HCT116 (cell line): ENCODE measurements around the gene SCFD2. TPM values are rescaled to one million over a fixed set of nuclear protein-coding genes. Genes with fewer than 3 reads are reported as not detected.

Experiments
- ATAC-seq: fragments of 200-7000 bp; cut with Tn5 transposase; 2 replicates; pipeline ENCODE4 v1.9.1; 2020; ENCODE audit warnings: mild to moderate bottlenecking, moderate library complexity
- BruUV-seq: library from RNA; stranded (reverse); fragments of 400-500 nt; replicated peaks from 2 replicates; lab custom pipeline; 2021; lab: Mats Ljungman, UMichigan
- CTCF ChIA-PET: fragments of 300-600 bp; sonication (Branson Sonifier 250); formaldehyde crosslinking; loops from one replicate; lab custom pipeline; 2021; ENCODE audit warnings: antibody characterized with exemption; lab: Charles Lee
- POLR2A ChIA-PET: fragments of 300-600, 350-600 bp; sonication (Branson Sonifier 250); formaldehyde crosslinking; loops from one replicate; lab custom pipeline; 2021; ENCODE audit warnings: antibody characterized with exemption; lab: Charles Lee
- RAD21 ChIA-PET, 2 experiments: fragments of 300-600 bp; sonication (Branson Sonifier 250); formaldehyde crosslinking; loops; one replicate each; lab custom pipeline; 2023; ENCODE audit warnings: low total read pairs in 2 of 2; ENCODE audit not compliant: uncharacterized antibody in 2 of 2, unreplicated experiment in 2 of 2, low non-redundant PET in 1 of 2; lab: Charles Lee
- DNase-seq: peaks from one replicate; pipeline ENCODE4 v3.0.0-alpha.2; 2010; ENCODE audit warnings: low read depth, low spot score
- H2AFZ ChIP-seq: fragments of 200-600 bp; shearing (Covaris generic), sonication (generic); 2 replicates; pipeline ENCODE4 v1.6.1; 2017; ENCODE audit warnings: low read depth, mixed run types, mixed read lengths, antibody characterized with exemption, low read length; ENCODE audit not compliant: poor library complexity, severe bottlenecking
- H3K27ac ChIP-seq: 2 replicates; pipeline ENCODE4 v1.5.1; 2012; ENCODE audit warnings: low read depth, low read length
- H3K27me3 ChIP-seq: fragments of 200-600 bp; sonication (generic); 2 replicates; pipeline ENCODE4 v1.6.1; 2016; ENCODE audit warnings: mixed run types, low read length, mixed read lengths; ENCODE audit not compliant: insufficient read depth
- H3K36me3 ChIP-seq, 2 experiments: fragments of 200-500 bp in 1 of 2; fragments of 200-600 bp in 1 of 2; sonication (Bioruptor generic) in 1 of 2; sonication (generic) in 1 of 2; 2 replicates each; pipeline versions ENCODE4 v1.5.1 to v1.6.1; 2014 to 2016; ENCODE audit warnings: low read length in 2 of 2, inconsistent platforms in 1 of 2, mixed read lengths in 1 of 2, mixed run types in 1 of 2; ENCODE audit not compliant: insufficient read depth in 2 of 2, control insufficient read depth in 1 of 2
- H3K4me1 ChIP-seq, 2 experiments: fragments of 200-600 bp in 1 of 2; sonication (generic) in 1 of 2; 2 replicates each; pipeline versions ENCODE4 v1.5.1 to v1.6.1; 2012 to 2017; ENCODE audit warnings: low read length in 2 of 2, inconsistent platforms in 1 of 2, mild to moderate bottlenecking in 1 of 2, mixed read lengths in 1 of 2, mixed run types in 1 of 2, moderate library complexity in 1 of 2; ENCODE audit not compliant: insufficient read depth in 2 of 2, control insufficient read depth in 1 of 2
- H3K4me2 ChIP-seq: fragments of 200-600 bp; sonication (generic); 2 replicates; pipeline ENCODE4 v1.6.1; 2017; ENCODE audit warnings: mixed run types, low read length, mixed read lengths
- H3K4me3 ChIP-seq, 2 experiments: fragments of 200-600 bp in 1 of 2; sonication (generic) in 1 of 2; replicated peaks in 1 of 2; 2 replicates each; pipeline ENCODE4 v1.5.1; 2011 to 2016; ENCODE audit warnings: low read length in 2 of 2, control low read depth in 1 of 2, low read depth in 1 of 2, mild to moderate bottlenecking in 1 of 2, mixed read lengths in 1 of 2, mixed run types in 1 of 2
- H3K79me2 ChIP-seq: fragments of 200-600 bp; sonication (generic); 2 replicates; pipeline ENCODE4 v1.6.1; 2017; ENCODE audit warnings: mild to moderate bottlenecking, mixed run types, low read length, moderate library complexity, mixed read lengths; ENCODE audit not compliant: insufficient read depth
- H3K9ac ChIP-seq: fragments of 200-600 bp; sonication (generic); 2 replicates; pipeline ENCODE4 v1.6.1; 2016; ENCODE audit warnings: low read length, mixed read lengths
- H3K9me2 ChIP-seq: fragments of 200-600 bp; sonication (generic), shearing (Covaris generic); 2 replicates; pipeline ENCODE4 v1.6.1; 2017; ENCODE audit warnings: mixed run types, mild to moderate bottlenecking, moderate library complexity; ENCODE audit not compliant: insufficient read depth
- H3K9me3 ChIP-seq, 2 experiments: fragments of 200-500 bp in 1 of 2; fragments of 200-600 bp in 1 of 2; sonication (Bioruptor generic) in 1 of 2; sonication (generic) in 1 of 2; 2 replicates each; pipeline ENCODE4 v1.6.1; 2014 to 2017; ENCODE audit warnings: low read length in 2 of 2, mixed read lengths in 2 of 2, inconsistent platforms in 1 of 2, low read depth in 1 of 2, mild to moderate bottlenecking in 1 of 2, mixed run types in 1 of 2, moderate library complexity in 1 of 2; ENCODE audit not compliant: control insufficient read depth in 1 of 2, insufficient read depth in 1 of 2
- H4K20me1 ChIP-seq: fragments of 200-600 bp; sonication (generic), shearing (Covaris generic); 2 replicates; pipeline ENCODE4 v1.6.1; 2017; ENCODE audit warnings: mixed run types, mild to moderate bottlenecking, moderate library complexity; ENCODE audit not compliant: insufficient read depth
- CEBPB ChIP-seq: IDR thresholded peaks from 2 replicates; pipeline ENCODE4 v1.6.1; 2012; ENCODE audit warnings: low read depth
- EGR1 ChIP-seq: IDR thresholded peaks from 2 replicates; pipeline ENCODE4 v1.6.1; 2012; ENCODE audit warnings: low read depth
- ELF1 ChIP-seq: IDR thresholded peaks from 2 replicates; pipeline ENCODE4 v1.6.1; 2012; ENCODE audit warnings: low read depth, borderline replicate concordance
- EZH2 ChIP-seq: fragments of 200-600 bp; sonication (generic); IDR thresholded peaks from 2 replicates; pipeline ENCODE4 v1.6.1; 2017; ENCODE audit warnings: antibody characterized with exemption, mixed run types
- EZH2phosphoT487 ChIP-seq: fragments of 200-600 bp; IDR thresholded peaks from 2 replicates; pipeline ENCODE4 v1.6.1; 2018; ENCODE audit warnings: antibody characterized with exemption, borderline replicate concordance
- FOSL1 ChIP-seq: IDR thresholded peaks from 2 replicates; pipeline ENCODE4 v1.6.1; 2012; ENCODE audit warnings: low read depth
- JUND ChIP-seq: IDR thresholded peaks from 2 replicates; pipeline ENCODE4 v1.6.1; 2012
- POLR2AphosphoS5 ChIP-seq: IDR thresholded peaks from 2 replicates; pipeline ENCODE4 v1.6.1; 2011; ENCODE audit warnings: mild to moderate bottlenecking, low read depth, low read length, moderate library complexity
- RAD21 ChIP-seq: IDR thresholded peaks from 2 replicates; pipeline ENCODE4 v1.6.1; 2012; ENCODE audit warnings: low read depth, mild to moderate bottlenecking
- SP1 ChIP-seq: IDR thresholded peaks from 2 replicates; pipeline ENCODE4 v1.6.1; 2012; ENCODE audit warnings: low read depth
- YY1 ChIP-seq: IDR thresholded peaks from 2 replicates; pipeline ENCODE4 v1.6.1; 2011; ENCODE audit warnings: low read length, low read depth, moderate library complexity, mild to moderate bottlenecking; ENCODE audit not compliant: insufficient replicate concordance; ENCODE audit errors: extremely low read depth
- ZFX ChIP-seq: fragments of 450-650 bp; IDR thresholded peaks from 2 replicates; pipeline ENCODE4 v1.6.1; 2017
- intact Hi-C: fragments of 100-400 bp; cut with micrococcal nuclease; formaldehyde crosslinking; loops from 2 replicates; pipeline ENCODE4 v1.10.0; 2022
- total RNA-seq: library from RNA; stranded (reverse); gene quantifications from one replicate; pipeline ENCODE4 v1.2.1, GENCODE V29; 2021; ENCODE audit not compliant: unreplicated experiment
- TF ChIP-seq, protein P1 (sequence below): IDR thresholded peaks from 2 replicates; pipeline ENCODE4 v1.6.1; 2012
- TF ChIP-seq, protein P2 (sequence below): IDR thresholded peaks from 2 replicates; pipeline ENCODE4 v1.6.1; 2011; ENCODE audit warnings: mild to moderate bottlenecking, low read length, moderate library complexity; ENCODE audit not compliant: insufficient replicate concordance; ENCODE audit errors: extremely low read depth
- TF ChIP-seq, protein P3 (sequence below), 3 experiments: fragments of 200-600 bp in 1 of 3; sonication (generic) in 1 of 3; IDR thresholded peaks in 2 of 3; conservative IDR thresholded peaks in 1 of 3; 2 replicates each; pipeline ENCODE4 v1.5.1; 2012 to 2017; ENCODE audit warnings: low read depth in 2 of 3, low read length in 2 of 3, antibody characterized with exemption in 1 of 3, borderline replicate concordance in 1 of 3, control low read depth in 1 of 3, mild to moderate bottlenecking in 1 of 3, mixed read lengths in 1 of 3, mixed run types in 1 of 3, moderate library complexity in 1 of 3; ENCODE audit not compliant: insufficient read depth in 1 of 3
- TF ChIP-seq, protein P4 (sequence below): IDR thresholded peaks from 2 replicates; pipeline ENCODE4 v1.6.1; 2012; ENCODE audit warnings: low read depth
- TF ChIP-seq, protein P5 (sequence below): IDR thresholded peaks from 2 replicates; pipeline ENCODE4 v1.6.1; 2012

Gene SCFD2
- total RNA-seq, 1 experiment from 2014 or later, result 13.6 TPM

DNA sequence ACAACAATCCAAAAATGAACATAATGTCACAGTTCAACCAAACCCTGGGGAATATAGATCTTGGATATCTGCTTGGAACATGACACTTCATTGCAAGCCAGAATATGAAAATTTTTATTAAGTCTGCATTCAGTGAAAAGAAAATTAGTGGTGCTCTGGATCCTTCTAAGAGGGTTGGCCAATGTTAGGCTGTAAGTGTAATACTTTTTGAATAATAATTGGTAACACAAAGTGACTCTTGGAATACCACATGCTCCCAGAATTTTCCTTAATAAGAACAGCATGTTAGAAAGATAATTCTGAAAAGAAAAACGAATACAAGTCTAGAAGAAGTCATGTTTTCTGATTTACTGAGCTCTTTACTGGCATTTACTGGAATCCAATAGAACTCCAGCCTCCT is 328.0 kb downstream of the SCFD2 start:
- no peak for DNase-seq
- H3K4me2 ChIP-seq, result no peak overlapping the region
- no TSS peak for BruUV-seq
- no peak overlapping the region for H3K9ac ChIP-seq
- TF ChIP-seq RAD21 (no peak), JUND (no peak), POLR2AphosphoS5 (no peak), EZH2 (no peak), FOSL1 (no peak), YY1 (no peak), ELF1 (no peak), SP1 (no peak), CEBPB (no peak), EZH2phosphoT487 (no peak), ZFX (no peak), EGR1 (no peak)
- TF ChIP-seq, protein P1, sequence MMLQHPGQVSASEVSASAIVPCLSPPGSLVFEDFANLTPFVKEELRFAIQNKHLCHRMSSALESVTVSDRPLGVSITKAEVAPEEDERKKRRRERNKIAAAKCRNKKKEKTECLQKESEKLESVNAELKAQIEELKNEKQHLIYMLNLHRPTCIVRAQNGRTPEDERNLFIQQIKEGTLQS, result no peak
- TF ChIP-seq, protein P2, sequence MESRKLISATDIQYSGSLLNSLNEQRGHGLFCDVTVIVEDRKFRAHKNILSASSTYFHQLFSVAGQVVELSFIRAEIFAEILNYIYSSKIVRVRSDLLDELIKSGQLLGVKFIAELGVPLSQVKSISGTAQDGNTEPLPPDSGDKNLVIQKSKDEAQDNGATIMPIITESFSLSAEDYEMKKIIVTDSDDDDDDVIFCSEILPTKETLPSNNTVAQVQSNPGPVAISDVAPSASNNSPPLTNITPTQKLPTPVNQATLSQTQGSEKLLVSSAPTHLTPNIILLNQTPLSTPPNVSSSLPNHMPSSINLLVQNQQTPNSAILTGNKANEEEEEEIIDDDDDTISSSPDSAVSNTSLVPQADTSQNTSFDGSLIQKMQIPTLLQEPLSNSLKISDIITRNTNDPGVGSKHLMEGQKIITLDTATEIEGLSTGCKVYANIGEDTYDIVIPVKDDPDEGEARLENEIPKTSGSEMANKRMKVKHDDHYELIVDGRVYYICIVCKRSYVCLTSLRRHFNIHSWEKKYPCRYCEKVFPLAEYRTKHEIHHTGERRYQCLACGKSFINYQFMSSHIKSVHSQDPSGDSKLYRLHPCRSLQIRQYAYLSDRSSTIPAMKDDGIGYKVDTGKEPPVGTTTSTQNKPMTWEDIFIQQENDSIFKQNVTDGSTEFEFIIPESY, result no peak
- TF ChIP-seq, protein P3, sequence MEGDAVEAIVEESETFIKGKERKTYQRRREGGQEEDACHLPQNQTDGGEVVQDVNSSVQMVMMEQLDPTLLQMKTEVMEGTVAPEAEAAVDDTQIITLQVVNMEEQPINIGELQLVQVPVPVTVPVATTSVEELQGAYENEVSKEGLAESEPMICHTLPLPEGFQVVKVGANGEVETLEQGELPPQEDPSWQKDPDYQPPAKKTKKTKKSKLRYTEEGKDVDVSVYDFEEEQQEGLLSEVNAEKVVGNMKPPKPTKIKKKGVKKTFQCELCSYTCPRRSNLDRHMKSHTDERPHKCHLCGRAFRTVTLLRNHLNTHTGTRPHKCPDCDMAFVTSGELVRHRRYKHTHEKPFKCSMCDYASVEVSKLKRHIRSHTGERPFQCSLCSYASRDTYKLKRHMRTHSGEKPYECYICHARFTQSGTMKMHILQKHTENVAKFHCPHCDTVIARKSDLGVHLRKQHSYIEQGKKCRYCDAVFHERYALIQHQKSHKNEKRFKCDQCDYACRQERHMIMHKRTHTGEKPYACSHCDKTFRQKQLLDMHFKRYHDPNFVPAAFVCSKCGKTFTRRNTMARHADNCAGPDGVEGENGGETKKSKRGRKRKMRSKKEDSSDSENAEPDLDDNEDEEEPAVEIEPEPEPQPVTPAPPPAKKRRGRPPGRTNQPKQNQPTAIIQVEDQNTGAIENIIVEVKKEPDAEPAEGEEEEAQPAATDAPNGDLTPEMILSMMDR (IDR thresholded peaks at IDR 0.05 in 2 of 3, conservative IDR thresholded peaks at IDR 0.05 in 1 of 3; ENCODE audit: borderline replicate concordance in 1 of 3, insufficient read depth in 1 of 3, low read depth in 2 of 3, low read length in 2 of 3), result no peak
- TF ChIP-seq, protein P4, sequence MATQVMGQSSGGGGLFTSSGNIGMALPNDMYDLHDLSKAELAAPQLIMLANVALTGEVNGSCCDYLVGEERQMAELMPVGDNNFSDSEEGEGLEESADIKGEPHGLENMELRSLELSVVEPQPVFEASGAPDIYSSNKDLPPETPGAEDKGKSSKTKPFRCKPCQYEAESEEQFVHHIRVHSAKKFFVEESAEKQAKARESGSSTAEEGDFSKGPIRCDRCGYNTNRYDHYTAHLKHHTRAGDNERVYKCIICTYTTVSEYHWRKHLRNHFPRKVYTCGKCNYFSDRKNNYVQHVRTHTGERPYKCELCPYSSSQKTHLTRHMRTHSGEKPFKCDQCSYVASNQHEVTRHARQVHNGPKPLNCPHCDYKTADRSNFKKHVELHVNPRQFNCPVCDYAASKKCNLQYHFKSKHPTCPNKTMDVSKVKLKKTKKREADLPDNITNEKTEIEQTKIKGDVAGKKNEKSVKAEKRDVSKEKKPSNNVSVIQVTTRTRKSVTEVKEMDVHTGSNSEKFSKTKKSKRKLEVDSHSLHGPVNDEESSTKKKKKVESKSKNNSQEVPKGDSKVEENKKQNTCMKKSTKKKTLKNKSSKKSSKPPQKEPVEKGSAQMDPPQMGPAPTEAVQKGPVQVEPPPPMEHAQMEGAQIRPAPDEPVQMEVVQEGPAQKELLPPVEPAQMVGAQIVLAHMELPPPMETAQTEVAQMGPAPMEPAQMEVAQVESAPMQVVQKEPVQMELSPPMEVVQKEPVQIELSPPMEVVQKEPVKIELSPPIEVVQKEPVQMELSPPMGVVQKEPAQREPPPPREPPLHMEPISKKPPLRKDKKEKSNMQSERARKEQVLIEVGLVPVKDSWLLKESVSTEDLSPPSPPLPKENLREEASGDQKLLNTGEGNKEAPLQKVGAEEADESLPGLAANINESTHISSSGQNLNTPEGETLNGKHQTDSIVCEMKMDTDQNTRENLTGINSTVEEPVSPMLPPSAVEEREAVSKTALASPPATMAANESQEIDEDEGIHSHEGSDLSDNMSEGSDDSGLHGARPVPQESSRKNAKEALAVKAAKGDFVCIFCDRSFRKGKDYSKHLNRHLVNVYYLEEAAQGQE, result no peak
- TF ChIP-seq, protein P5, sequence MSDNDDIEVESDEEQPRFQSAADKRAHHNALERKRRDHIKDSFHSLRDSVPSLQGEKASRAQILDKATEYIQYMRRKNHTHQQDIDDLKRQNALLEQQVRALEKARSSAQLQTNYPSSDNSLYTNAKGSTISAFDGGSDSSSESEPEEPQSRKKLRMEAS, result no peak
- H3K27ac ChIP-seq, result no peak overlapping the region
- POLR2A ChIA-PET, result no interaction called here
- H3K9me3 ChIP-seq, result no peaks in the 10 kb centered on the region
- CTCF ChIA-PET, result no interaction called here
- no peak for ATAC-seq
- no peaks in the 10 kb centered on the region for H4K20me1 ChIP-seq
- RAD21 ChIA-PET, result no interaction called here
- no peaks in the 10 kb centered on the region for H3K36me3 ChIP-seq
- H3K4me1 ChIP-seq, result no peaks in the 10 kb centered on the region
- intact Hi-C loops, result no loop called here
- no peak overlapping the region for H2AFZ ChIP-seq
- H3K4me3 ChIP-seq, result no peak overlapping the region
- no peaks in the 10 kb centered on the region for H3K27me3 ChIP-seq
- H3K9me2 ChIP-seq, result no peaks in the 10 kb centered on the region
- no peaks in the 10 kb centered on the region for H3K79me2 ChIP-seq
